NCI-H1105 (cell line): ENCODE data around the gene BARHL2.

ENCODE experiments used
- DNase-seq: peaks from one replicate; lab custom pipeline; 2025; lab: John Stamatoyannopoulos, UW

The BARHL2 gene

GRCh38 chr1:90716552-90717355, at the start of gene BARHL2:
Gene BARHL2, minus strand, starts transcription at chr1:90717302. Its CDS starts 107 bp downstream, at chr1:90717195.
- no peak for DNase-seq

GRCh38 chr1:90763930-90764329, 46.8 kb upstream of the BARHL2 start:
- no peak for DNase-seq

GRCh38 chr1:90763506-90763905, 46.4 kb upstream of the BARHL2 start:
- no peak for DNase-seq

- DNase-seq, result no peak
Observed at GRCh38 chr1:90761781-90762589, 44.9 kb upstream of the BARHL2 start.

- no peak for DNase-seq
Observed at GRCh38 chr1:90761156-90761555, 44.1 kb upstream of the BARHL2 start.

GRCh38 chr1:90753556-90753955, 36.5 kb upstream of the BARHL2 start:
- no peak for DNase-seq

GRCh38 chr1:90748668-90749067, 31.6 kb upstream of the BARHL2 start:
- DNase-seq, result no peak

GRCh38 chr1:90746857-90747256, 29.8 kb upstream of the BARHL2 start:
- DNase-seq, result no peak

GRCh38 chr1:90745972-90746371, 28.9 kb upstream of the BARHL2 start:
- no peak for DNase-seq

- no peak for DNase-seq
Observed at GRCh38 chr1:90732136-90732535, 15.0 kb upstream of the BARHL2 start.

GRCh38 chr1:90731382-90732050, 14.4 kb upstream of the BARHL2 start:
- no peak for DNase-seq

GRCh38 chr1:90730243-90731022, 13.3 kb upstream of the BARHL2 start:
- DNase-seq, result no peak

- no peak for DNase-seq
Observed at GRCh38 chr1:90729504-90730242, 12.6 kb upstream of the BARHL2 start.

GRCh38 chr1:90728502-90729287, 11.6 kb upstream of the BARHL2 start:
- DNase-seq, result no peak

- DNase-seq, result no peak
Observed at GRCh38 chr1:90727917-90728501, 10.9 kb upstream of the BARHL2 start.

GRCh38 chr1:90726986-90727480, 9.9 kb upstream of the BARHL2 start:
- DNase-seq, result no peak

GRCh38 chr1:90726425-90726985, 9.4 kb upstream of the BARHL2 start:
- DNase-seq, result no peak

GRCh38 chr1:90725657-90726424, 8.7 kb upstream of the BARHL2 start:
- no peak for DNase-seq
